Hematopoietic multipotent progenitor cell treated with erythropoietin and hydrocortisone succinate and interleukin-3 and kit ligand, for 17 days (in vitro differentiated cells): ENCODE data around the gene KHDC1L.
"Not testable (repeated sequence)": the region's sequence is repeated elsewhere in the genome, so short reads cannot be mapped to it uniquely, and the experiment has no call there.

Experiments
- DNase-seq: peaks from one replicate; pipeline ENCODE4 v3.0.0-alpha.2; 2015; ENCODE audit warnings: low spot score

Gene KHDC1L

DNA sequence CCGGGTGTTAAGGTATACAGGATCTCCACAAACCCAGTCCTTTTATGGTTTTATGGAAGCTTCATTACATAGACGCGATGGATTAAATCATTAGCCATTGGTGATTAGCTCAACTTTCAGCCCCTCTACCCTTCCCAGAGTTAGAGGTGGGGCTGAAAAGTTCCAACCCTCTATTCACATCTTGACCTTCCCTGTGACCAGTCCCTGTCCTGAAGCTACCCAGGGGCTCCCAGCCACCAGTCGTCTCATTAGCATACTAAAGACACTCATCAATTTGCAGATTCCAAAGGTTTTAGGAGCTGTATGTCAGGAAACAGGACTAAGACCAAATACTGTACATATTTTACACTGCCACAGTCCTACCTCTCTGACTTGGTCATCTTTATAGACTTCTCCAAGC is 21.0 kb downstream of the KHDC1L start:
- DNase-seq = no peak

- DNase-seq = no peak
Measured at GRCh38 chr6:73203098-73203497, 22.2 kb downstream of the KHDC1L start.

DNA sequence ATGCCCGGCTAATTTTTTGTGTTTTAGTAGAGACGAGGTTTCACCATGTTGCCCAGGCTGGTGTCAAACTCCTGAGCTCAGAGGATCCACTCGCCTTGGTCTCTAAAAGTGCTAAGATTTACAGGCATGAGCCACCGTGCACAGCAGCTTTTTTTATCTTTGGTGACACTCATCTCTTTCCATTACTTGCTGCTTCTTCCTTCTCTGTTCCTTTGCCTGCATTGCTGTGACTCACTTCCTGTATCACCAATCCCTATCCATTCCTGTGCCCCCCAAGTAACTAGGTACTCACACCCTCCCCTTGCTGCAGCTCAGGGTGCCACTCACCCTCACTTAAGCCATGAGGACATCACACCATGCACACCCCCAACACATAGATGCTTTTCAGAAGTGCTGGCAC is 24.6 kb downstream of the KHDC1L start:
- DNase-seq = no peak

- DNase-seq = no peak
Measured at GRCh38 chr6:73200247-73200646, 25.0 kb downstream of the KHDC1L start.

- no peak for DNase-seq
Measured at GRCh38 chr6:73194744-73195143, 30.6 kb downstream of the KHDC1L start.

DNA sequence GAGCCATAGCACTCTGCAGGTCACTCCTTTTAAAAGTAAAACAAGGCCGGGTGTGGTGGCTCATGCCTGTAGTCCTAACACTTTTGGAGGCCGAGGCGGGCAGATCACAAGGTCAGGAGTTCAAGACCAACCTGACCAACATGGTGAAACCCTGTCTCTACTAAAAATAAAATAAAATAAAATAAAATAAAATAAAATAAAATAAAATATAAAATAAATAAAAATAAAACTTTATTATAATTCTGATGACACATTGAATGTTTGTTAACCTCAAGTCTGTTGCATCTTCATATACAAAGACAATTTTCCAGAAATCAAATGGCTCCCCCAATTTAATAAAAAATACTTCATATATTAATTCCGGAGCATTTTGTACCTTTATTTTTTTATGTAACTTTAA is 32.0 kb downstream of the KHDC1L start:
- not testable (repeated sequence) for DNase-seq

- DNase-seq = no peak
Measured at GRCh38 chr6:73182021-73182607, 43.2 kb downstream of the KHDC1L start.

- no peak for DNase-seq
Measured at GRCh38 chr6:73180763-73181619, 44.3 kb downstream of the KHDC1L start.

DNA sequence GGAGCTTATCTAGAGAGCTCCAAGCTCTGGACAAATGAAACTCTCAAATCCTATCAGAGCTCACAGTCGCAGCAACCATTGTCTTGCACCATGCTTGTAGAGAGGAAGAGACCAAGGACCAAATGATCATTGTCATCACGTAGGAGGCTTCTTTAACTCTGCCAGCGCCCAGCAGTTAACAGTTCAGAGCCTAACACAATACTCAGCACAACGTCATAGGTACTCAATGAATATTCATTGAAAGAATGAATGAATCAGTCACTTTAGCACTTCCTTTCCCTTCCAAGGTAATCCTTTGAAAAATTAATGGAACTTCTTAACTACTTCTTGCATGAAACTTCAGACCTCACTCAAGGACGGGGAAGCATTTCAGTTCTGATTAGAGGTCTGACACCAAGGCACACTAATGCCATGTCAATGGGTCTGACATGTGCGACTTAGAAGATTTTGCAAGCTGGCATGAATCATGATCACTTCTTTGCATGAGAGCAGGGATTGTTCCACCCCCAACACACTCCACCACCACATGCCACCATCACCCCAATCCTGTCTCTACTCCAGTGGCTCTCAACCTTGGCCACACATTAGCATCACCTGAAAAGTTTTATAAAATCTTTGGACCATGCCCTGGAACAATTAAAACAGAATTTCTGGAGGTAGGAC is 45.1 kb downstream of the KHDC1L start:
- DNase-seq = no peak

DNA sequence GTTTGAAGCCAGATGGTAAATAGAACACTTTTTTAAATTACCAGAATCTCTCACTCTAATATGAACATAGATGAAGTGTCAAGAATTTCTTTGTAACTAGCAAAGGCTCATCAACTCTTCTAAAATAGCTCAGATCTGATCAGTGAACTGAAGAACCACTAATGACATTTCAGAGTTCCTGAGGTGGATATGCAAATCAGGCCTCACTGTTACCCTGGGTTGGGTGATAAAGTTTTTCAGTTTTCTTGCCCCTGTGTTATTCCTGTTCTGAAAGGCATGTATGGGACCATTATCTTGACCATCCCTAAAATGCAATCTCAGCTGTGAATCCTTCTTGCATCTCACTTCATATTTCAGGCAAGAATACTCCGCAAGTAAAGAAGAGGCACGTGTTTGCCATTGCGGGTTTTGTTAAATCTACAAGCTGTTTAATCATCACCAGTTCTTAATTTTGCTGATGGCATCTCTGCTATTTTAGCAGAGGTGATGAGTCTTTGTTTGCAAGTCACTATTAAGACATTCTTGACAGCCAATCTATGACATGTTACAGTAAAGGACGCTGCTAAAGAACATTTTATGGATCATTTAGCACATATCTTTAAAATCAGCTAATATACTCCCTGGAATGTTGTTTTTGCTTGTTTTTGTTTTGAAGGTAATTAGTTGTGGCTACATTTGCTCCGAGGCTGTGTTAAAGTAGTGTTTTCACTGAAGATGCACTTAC is 47.9 kb downstream of the KHDC1L start:
- no peak for DNase-seq

GRCh38 chr6:73176057-73176456 is 49.2 kb downstream of the KHDC1L start:
- DNase-seq = no peak

GRCh38 chr6:73174646-73175045 is 50.6 kb downstream of the KHDC1L start:
- no peak for DNase-seq
